ENCODE data around the gene SLC8A1.

The SLC8A1 gene

DNA sequence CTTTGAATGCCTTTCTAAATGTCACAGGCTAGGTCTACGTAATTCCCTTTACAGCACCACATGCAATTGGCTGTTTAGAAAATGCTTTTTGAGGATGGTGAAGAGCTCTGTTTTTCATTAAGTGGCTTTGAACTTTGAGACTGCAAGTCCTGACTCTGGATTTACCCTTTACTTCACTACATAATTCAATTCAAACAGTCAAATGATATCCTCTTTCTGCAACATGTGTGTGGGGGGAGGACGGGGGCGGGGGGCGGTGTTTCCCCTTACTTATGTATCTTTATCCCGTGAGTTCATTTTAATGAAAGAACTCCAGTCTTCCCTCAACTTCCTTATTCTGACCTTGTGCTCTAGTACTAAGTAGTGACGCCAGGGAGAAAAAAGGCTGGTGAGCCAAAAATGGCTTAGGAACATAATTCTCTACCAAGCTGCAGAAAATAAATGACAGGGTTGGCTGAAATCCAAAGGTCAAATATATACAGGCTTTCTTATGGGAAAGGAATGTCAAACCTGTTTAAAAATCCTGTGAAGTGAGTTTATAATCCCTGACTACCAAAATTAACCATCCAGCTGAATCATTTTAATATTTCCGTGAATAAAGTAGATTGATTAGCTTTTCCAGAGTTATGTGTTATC is 119.6 kb downstream of the SLC8A1 start:
- H3K79me2 ChIP-seq (ENCODE audit: insufficient read depth, low read length), result peaks cover 2% of the 10 kb centered on the region; the same call in 1 of the 2 replicates
- H3K36me3 ChIP-seq (ENCODE audit: insufficient read depth, low read length), result no peaks in the 10 kb centered on the region
- DNase-seq (no peak), ATAC-seq (ENCODE audit: insufficient read depth, low read depth) (no peak)
- H3K4me1 ChIP-seq (ENCODE audit: insufficient read depth, low read length), result no peaks in the 10 kb centered on the region
- no peaks in the 10 kb centered on the region for H3K27me3 ChIP-seq (ENCODE audit: insufficient read depth, low read length, poor library complexity)
- no peak overlapping the region for H3K4me3 ChIP-seq (ENCODE audit: low read depth in 1 of 2, low read length in 2 of 2)
- no peak overlapping the region for H2AFZ ChIP-seq (ENCODE audit: low read depth, low read length)
- no peak overlapping the region for H3K27ac ChIP-seq (ENCODE audit: low read length)
- no peaks in the 10 kb centered on the region; the same call in 1 of the 2 replicates for H4K20me1 ChIP-seq (ENCODE audit: insufficient read depth, low read length)
- TF ChIP-seq EZH2 (IDR thresholded peaks at IDR 0.05; ENCODE audit: borderline replicate concordance, low read depth, low read length, severe bottlenecking) (no peak), CTCF (IDR thresholded peaks at IDR 0.05; ENCODE audit: borderline replicate concordance, extremely low read depth, low read length, poor library complexity, severe bottlenecking) (no peak)
- no peaks in the 10 kb centered on the region for H3K9me3 ChIP-seq (ENCODE audit: insufficient read depth, low read length, severe bottlenecking)
- no peak overlapping the region for H3K4me2 ChIP-seq (ENCODE audit: insufficient read depth, low read length)
- H3K9ac ChIP-seq (ENCODE audit: low read depth, low read length), result no peak overlapping the region

DNA sequence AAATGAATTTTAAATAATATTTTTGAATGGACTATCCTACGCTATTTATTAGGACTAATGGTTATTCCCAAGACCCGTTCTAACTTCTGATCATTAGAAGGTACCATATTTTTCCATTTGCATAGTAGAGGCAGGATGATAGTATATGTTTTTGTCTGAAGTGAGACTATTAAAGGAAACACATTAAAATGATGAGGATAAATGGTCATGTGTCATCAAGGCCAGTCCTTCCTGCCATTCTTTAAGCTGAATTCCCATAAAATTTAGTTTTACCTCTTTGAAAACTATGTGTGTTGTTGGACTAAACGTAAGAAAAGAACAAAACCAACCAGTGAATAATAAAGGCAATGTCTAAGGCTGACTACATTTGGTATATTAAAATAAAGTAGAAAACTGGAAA is 121.8 kb downstream of the SLC8A1 start:
- TF ChIP-seq EZH2 (IDR thresholded peaks at IDR 0.05; ENCODE audit: borderline replicate concordance, low read depth, low read length, severe bottlenecking) (no peak), CTCF (IDR thresholded peaks at IDR 0.05; ENCODE audit: borderline replicate concordance, extremely low read depth, low read length, poor library complexity, severe bottlenecking) (no peak)
- Histone ChIP-seq H3K27me3 (ENCODE audit: insufficient read depth, low read length, poor library complexity) (no peaks in the 10 kb centered on the region), H3K9me3 (ENCODE audit: insufficient read depth, low read length, severe bottlenecking) (no peaks in the 10 kb centered on the region), H3K4me2 (ENCODE audit: insufficient read depth, low read length) (no peak overlapping the region), H3K27ac (ENCODE audit: low read length) (no peak overlapping the region), H4K20me1 (ENCODE audit: insufficient read depth, low read length) (peaks cover 2% of the 10 kb centered on the region; the same call in 1 of the 2 replicates), H3K79me2 (ENCODE audit: insufficient read depth, low read length) (peaks cover 2% of the 10 kb centered on the region; the same call in 1 of the 2 replicates), H2AFZ (ENCODE audit: low read depth, low read length) (no peak overlapping the region), H3K4me3 (ENCODE audit: low read depth in 1 of 2, low read length in 2 of 2) (no peak overlapping the region), H3K9ac (ENCODE audit: low read depth, low read length) (no peak overlapping the region), H3K36me3 (ENCODE audit: insufficient read depth, low read length) (no peaks in the 10 kb centered on the region), H3K4me1 (ENCODE audit: insufficient read depth, low read length) (no peaks in the 10 kb centered on the region)
- ATAC-seq (ENCODE audit: insufficient read depth, low read depth), result no peak
- DNase-seq, result no peak

DNA sequence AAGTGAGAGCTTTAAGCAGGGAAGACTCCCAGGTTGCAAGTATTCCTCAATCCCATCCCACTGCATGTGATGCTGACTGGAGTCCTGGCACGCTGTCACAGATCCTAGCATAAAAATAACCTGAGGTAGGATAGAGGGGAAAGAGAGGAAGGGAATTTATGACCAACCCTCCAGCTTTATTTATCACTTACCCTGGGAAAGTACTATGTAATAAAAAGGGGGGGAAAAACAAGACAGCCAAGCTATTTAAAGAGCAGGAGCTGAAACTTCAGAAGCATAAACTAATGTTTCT is 122.2 kb downstream of the SLC8A1 start:
- H3K9me3 ChIP-seq (ENCODE audit: insufficient read depth, low read length, severe bottlenecking), result no peaks in the 10 kb centered on the region
- ATAC-seq (ENCODE audit: insufficient read depth, low read depth), result no peak
- no peak overlapping the region for H2AFZ ChIP-seq (ENCODE audit: low read depth, low read length)
- H4K20me1 ChIP-seq (ENCODE audit: insufficient read depth, low read length), result peaks cover 2% of the 10 kb centered on the region; the same call in 1 of the 2 replicates
- TF ChIP-seq CTCF (IDR thresholded peaks at IDR 0.05; ENCODE audit: borderline replicate concordance, extremely low read depth, low read length, poor library complexity, severe bottlenecking) (no peak), EZH2 (IDR thresholded peaks at IDR 0.05; ENCODE audit: borderline replicate concordance, low read depth, low read length, severe bottlenecking) (no peak)
- DNase-seq, result no peak
- H3K9ac ChIP-seq (ENCODE audit: low read depth, low read length), result no peak overlapping the region
- peaks cover 2% of the 10 kb centered on the region; the same call in 1 of the 2 replicates for H3K79me2 ChIP-seq (ENCODE audit: insufficient read depth, low read length)
- H3K4me3 ChIP-seq (ENCODE audit: low read depth in 1 of 2, low read length in 2 of 2), result no peak overlapping the region
- H3K4me1 ChIP-seq (ENCODE audit: insufficient read depth, low read length), result no peaks in the 10 kb centered on the region
- no peaks in the 10 kb centered on the region for H3K27me3 ChIP-seq (ENCODE audit: insufficient read depth, low read length, poor library complexity)
- no peak overlapping the region for H3K4me2 ChIP-seq (ENCODE audit: insufficient read depth, low read length)
- no peak overlapping the region for H3K27ac ChIP-seq (ENCODE audit: low read length)
- H3K36me3 ChIP-seq (ENCODE audit: insufficient read depth, low read length), result no peaks in the 10 kb centered on the region
